Right lobe of liver (tissue), 6 donors: ENCODE measurements around the gene AP4M1. TPM values are rescaled to one million over a fixed set of nuclear protein-coding genes. Genes with fewer than 3 reads are reported as not detected.
A peak's percentile ranks its signal among the peaks of the same experiment; 100 is the strongest.

Experiments used
- ATAC-seq, 4 donors: fragments of 200-7000 bp; cut with Tn5 transposase; one replicate each; pipeline ENCODE4 v1.9.1; 2020; ENCODE audit warnings: mild to moderate bottlenecking in 4 of 4, moderate library complexity in 4 of 4
- DNase-seq, 3 donors: peaks; one replicate each; pipeline ENCODE4 v3.0.0-alpha.2; 2020
- H3K27ac ChIP-seq, 3 donors: fragments of 200-600 bp; one replicate each; pipeline ENCODE4 v1.8.0; 2022
- H3K27me3 ChIP-seq, 2 donors: fragments of 200-600 bp; one replicate each; pipeline ENCODE4 v1.8.0; 2022
- H3K36me3 ChIP-seq, 4 donors: fragments of 200-600 bp; sonication (generic) in 1 of 4; one replicate each; pipeline versions ENCODE4 v1.5.1 to v1.8.0; 2017 to 2022; ENCODE audit warnings: control low read depth in 1 of 4
- H3K4me1 ChIP-seq, 4 donors: fragments of 200-600 bp; sonication (generic) in 1 of 4; one replicate each; pipeline versions ENCODE4 v1.5.1 to v1.8.0; 2017 to 2022; ENCODE audit warnings: control low read depth in 1 of 4
- H3K4me3 ChIP-seq, 3 donors: fragments of 200-600 bp; one replicate each; pipeline ENCODE4 v1.8.0; 2022
- H3K9me3 ChIP-seq, 4 donors: fragments of 200-600 bp; sonication (generic) in 1 of 4; one replicate each; pipeline versions ENCODE4 v1.5.1 to v1.8.0; 2017 to 2022; ENCODE audit warnings: control low read depth in 1 of 4
- CTCF ChIP-seq, 4 donors: fragments of 200-600 bp in 3 of 4; fragments of 450-650 bp in 1 of 4; IDR thresholded peaks; one replicate each; pipeline versions ENCODE4 v1.5.1 to v1.8.0; 2016 to 2022; ENCODE audit warnings: antibody characterized with exemption in 4 of 4, mild to moderate bottlenecking in 2 of 4
- POLR2A ChIP-seq: fragments of 450-650 bp; IDR thresholded peaks from one replicate; pipeline ENCODE4 v1.6.1; 2017; ENCODE audit warnings: antibody characterized with exemption, mild to moderate bottlenecking
- WGBS: methylation state at CpG from one replicate; pipeline ENCODE4 v1.1.6; 2018; ENCODE audit warnings: low coverage, low lambda C conversion rate; ENCODE audit not compliant: insufficient coverage; ENCODE audit errors: missing lambda C conversion rate; 5-methylcytosine and 5-hydroxymethylcytosine counted together
- intact Hi-C, 2 donors: fragments of 100-400 bp; cut with DNase I; formaldehyde crosslinking; loops; one replicate each; pipeline versions ENCODE4 v1.11.2 to v1.14.1; 2022
- total RNA-seq, 6 experiments: library from RNA; depleted of rRNA in 2 of 6; stranded (reverse); fragments of >200 nt in 2 of 6; fragmentation: NEBNext Ultra II Directional in 3 of 6; extraction: Animal tissue kit (Norgen Biotek cat#: 25700) in 3 of 6; gene quantifications; one replicate each; pipeline versions ENCODE4 v1.1.0 to v1.2.4, GENCODE V29; 2016 to 2023
- donor health status: DM: no; HTN: yes; CAD: no.
- donor health status: DM: no; HTN: no; CAD: no.
- donor health status: DM: no; HTN: no; CAD: no.
- donor health status: DM: no; HTN: yes; CAD: no.
- donor health status: DM: no; HTN: yes; CAD: no.

AP4M1 gene
- total RNA-seq, 6 experiments from 2014 or later = 2.7 to 7.3 (median 4.3) TPM

DNA sequence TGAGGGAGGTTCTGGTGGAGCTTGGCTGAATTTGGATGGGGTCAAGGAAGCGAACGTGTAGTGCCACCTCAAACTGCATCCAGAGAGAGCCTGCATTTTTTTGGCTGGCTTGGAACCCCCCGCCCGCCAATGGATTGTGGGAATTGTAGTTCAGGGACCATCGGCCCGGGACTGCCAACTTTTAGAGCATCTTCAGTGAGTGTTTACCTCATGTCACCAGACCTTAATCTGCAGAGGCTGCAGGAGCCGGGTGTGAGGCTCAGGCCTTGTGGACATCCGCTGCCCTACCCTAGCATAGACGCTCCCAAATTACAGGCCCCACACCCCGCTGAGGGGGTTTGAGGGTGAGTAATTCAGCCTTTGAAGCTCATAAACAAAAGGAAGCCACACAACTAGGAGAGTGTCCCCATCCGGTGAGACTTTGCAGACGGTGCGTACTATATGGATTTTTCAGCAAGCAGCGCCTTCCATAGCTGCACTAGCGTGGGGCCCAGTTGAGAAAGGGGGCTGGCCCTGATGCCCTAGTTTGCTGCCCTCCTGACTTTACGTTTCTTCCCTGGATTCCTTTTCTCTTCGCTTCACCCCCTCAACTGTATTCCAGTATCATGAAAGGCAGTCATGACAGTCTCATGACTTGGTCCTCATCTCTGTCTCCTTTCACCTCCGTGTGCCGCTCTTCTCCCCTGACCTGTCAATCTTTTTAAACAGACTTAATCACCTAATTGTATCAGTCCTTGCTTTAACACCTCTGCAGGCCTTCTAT is 18.7 kb downstream of the AP4M1 start:
- TF ChIP-seq CTCF (IDR thresholded peaks at IDR 0.05) (no peak), POLR2A (no peak)
- DNase-seq (peak in 2 of 3 donors; percentile 67 to 74), ATAC-seq (peak; percentile 62 to 69 (median 68))
- intact Hi-C loops = no loop called here
- no peaks in the 10 kb centered on the region for H3K36me3 ChIP-seq
- H3K27ac ChIP-seq = peak overlapping the region; percentile 93 to 95 (median 94)
- H3K4me3 ChIP-seq = peak overlapping the region; percentile 86 to 95 (median 93)
- WGBS = 20% methylated on average over 12 of the region's 19 CpGs
- H3K9me3 ChIP-seq = no peaks in the 10 kb centered on the region
- no peaks in the 10 kb centered on the region for H3K27me3 ChIP-seq
- H3K4me1 ChIP-seq = peaks cover 0 to 18% (median 2%) of the 10 kb centered on the region in 4 donors

DNA sequence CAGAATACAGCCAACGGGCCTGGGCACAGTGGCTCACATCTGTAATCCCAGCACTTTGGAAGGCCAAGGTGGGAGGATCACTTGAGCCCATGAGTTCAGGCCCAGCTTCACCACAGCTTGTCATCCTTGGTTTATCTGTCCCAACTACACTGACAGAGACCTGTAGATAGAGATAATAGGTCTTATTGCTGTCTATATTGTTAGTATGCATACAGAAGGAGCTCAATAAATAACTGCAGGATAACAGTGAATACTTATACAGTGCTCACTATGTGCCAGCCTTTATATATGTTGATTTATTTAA is 19.2 kb downstream of the AP4M1 start:
- Histone ChIP-seq H3K27me3 (no peaks in the 10 kb centered on the region), H3K36me3 (no peaks in the 10 kb centered on the region), H3K4me3 (peak overlapping the region in 1 of 3 donors; percentile 86), H3K27ac (no peak overlapping the region), H3K9me3 (no peaks in the 10 kb centered on the region), H3K4me1 (peaks cover 0 to 22% (median 2%) of the 10 kb centered on the region in 4 donors)
- ATAC-seq (no peak), DNase-seq (no peak)
- intact Hi-C loops = no loop called here
- WGBS = 25% methylated on average over 1 of the region's 1 CpG
- no peak for TF ChIP-seq CTCF (IDR thresholded peaks at IDR 0.05)
- TF ChIP-seq POLR2A = no peak

- Histone ChIP-seq H3K27ac (no peak overlapping the region), H3K4me1 (peaks cover 0 to 29% (median 2%) of the 10 kb centered on the region in 4 donors), H3K4me3 (no peak overlapping the region), H3K27me3 (no peaks in the 10 kb centered on the region), H3K36me3 (no peaks in the 10 kb centered on the region), H3K9me3 (no peaks in the 10 kb centered on the region)
- intact Hi-C loops = no loop called here
- DNase-seq = no peak
- no peak for ATAC-seq
- TF ChIP-seq CTCF (IDR thresholded peaks at IDR 0.05) (no peak), POLR2A (no peak)
- WGBS = 65% methylated on average over 9 of the region's 13 CpGs
These were observed 20.6 kb downstream of the AP4M1 start for GRCh38 chr7:100122067-100122466.

DNA sequence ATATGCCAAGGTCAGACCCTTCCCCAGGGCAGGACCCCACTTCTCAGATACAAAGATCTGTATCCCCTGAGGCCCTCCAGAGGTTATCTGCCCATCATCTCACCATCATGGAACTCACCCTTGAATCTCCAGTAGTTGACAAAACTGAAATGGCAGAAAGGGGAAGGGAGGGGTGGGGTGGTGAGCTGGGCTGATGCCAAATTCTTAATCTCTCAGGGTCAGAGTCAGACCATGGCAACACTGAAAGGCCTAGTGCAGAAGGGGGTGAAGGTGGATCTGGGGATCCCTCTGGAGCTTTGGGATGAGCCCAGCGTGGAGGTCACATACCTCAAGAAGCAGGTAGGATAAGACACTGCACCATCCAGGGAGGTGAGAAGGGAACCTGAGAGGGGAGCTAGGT is 21.1 kb downstream of the AP4M1 start:
- no peak overlapping the region for H3K4me3 ChIP-seq
- intact Hi-C loops = no loop called here
- no peak for ATAC-seq
- TF ChIP-seq POLR2A = no peak
- TF ChIP-seq CTCF (IDR thresholded peaks at IDR 0.05) = no peak
- no peak for DNase-seq
- no peak overlapping the region for H3K27ac ChIP-seq
- peaks cover 0 to 29% (median 2%) of the 10 kb centered on the region in 4 donors for H3K4me1 ChIP-seq
- H3K9me3 ChIP-seq = no peaks in the 10 kb centered on the region
- WGBS = 100% methylated on average over 1 of the region's 1 CpG
- no peaks in the 10 kb centered on the region for H3K27me3 ChIP-seq
- H3K36me3 ChIP-seq = no peaks in the 10 kb centered on the region
